SK-MEL-5 (cell line): ENCODE results near the gene PTOV1. TPM values are rescaled to one million over a fixed set of nuclear protein-coding genes. Genes with fewer than 3 reads are reported as not detected.

Source experiments
- DNase-seq: peaks from one replicate; pipeline ENCODE4 v3.0.0-alpha.2; 2016; ENCODE audit warnings: low read depth, low spot score
- in situ Hi-C: cut with HindIII; loops from 2 replicates; pipeline ENCODE4 v1.10.0; 2016; ENCODE audit warnings: low sequenced_read_pairs, high pct_unique_total_duplicates, low pct_unique_long_range_greater_than_20kb
- total RNA-seq: library from RNA; depleted of rRNA; stranded (reverse); fragments of >200 nt; shearing (Covaris generic); gene quantifications from 2 replicates; pipeline ENCODE4 v1.2.3, GENCODE V29; 2014

The PTOV1 gene
- total RNA-seq, 1 experiment from 2014 or later: 45.9 TPM

DNA sequence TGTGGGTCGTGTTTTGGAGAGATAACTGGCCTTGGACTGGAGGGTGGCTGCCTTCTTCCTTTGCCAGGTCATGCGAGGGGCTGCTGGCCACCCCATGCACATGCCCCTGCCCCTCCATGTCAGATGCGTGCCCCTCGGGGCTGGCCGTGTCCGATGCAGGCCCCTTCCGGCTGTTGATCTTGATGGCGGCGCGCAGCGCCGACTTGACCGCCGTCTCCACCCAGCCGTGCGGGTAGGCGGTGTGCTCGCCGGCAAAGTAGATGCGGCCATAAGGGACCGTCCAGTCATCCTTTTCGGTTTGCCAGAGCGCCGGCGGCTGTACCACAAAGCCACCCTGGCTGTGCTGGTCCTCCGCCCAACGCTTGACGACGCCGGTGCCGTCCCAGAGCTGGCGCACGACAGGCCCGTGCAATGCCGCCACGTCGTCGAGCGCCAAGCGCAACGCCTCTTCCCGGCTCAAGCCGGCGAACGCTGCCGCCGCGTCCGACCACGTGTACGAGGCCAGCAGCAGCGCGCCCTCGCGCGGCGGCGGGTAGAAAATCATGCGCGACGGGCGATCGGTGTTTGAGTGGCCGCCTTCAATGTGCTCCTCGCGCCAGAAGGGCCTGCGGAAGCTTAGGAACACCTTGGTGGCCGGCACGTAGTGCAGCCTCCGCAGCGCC lies 38.9 kb downstream of the PTOV1 start:
- DNase-seq: peak; percentile 60
- in situ Hi-C loops: no loop called here

DNA sequence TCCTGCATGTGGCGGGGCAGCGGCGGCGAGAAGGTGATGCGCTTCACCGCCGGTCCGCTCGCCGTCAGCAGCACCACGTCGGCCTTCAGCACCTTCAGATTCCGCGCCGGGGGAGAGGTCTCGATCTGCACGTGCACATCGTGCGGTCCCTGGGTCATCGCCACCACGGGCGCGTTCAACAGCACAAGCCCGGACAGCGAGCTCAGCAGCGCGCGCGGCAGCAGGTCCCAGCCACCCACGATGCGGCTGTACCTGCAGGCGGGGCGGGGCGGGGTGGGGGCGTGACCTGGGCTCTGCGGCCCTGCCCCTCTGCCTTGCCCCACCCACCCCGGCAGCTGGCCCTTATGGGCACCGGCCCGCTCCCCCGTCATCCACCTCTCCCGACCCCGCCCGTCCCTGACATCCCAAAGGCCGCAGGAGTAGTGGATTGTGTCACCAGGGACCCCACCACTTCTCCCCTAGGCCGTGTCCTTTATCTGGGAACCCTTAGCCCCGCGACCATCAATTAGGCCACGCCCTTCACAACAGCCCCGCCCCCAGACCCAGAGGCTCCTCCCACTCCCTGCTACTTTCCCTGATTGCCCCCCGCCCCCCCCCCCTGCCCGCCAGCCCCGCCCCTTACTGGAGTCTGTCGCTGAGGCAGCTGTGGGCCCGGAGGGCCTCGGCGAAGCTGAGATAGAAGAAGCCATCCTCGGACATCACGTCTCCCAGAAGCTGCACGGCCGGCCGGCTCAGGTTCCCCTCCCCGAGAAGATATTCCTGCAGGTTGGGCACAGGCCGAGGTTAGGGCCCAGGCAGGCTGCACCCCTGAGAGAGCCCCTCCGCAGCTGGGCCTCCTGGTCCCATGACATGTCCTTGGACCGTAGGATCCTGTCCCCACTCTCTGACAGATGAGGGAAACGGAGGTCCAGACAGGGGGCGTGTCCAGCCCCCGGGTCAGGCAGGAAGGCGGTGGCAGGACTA lies 39.7 kb downstream of the PTOV1 start:
- in situ Hi-C loops: no loop called here

DNA sequence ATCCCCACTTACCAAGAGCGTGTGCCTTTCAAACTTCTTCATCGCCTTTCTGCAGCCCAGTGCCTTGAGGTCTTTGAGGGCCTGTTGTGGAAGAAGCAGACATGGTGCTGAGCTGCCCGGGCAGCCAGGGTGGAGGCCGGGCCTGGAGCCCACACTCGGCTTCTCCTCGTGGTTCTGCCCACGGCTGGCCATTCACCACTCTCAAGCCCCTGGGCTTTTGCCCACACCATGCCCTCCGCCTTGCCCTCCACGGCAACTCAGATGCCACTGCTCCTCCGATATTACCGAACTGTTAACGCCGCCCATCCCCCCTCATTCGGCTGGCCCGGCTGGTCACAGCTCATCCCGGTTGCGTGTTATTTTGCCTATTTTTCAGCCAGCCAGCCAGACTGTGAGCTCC lies 40.4 kb downstream of the PTOV1 start:
- in situ Hi-C loops: no loop called here
- DNase-seq: no peak

More for the DNA sequence above, 39.7 kb downstream of the PTOV1 start:
- peak; percentile 36 for DNase-seq

DNA sequence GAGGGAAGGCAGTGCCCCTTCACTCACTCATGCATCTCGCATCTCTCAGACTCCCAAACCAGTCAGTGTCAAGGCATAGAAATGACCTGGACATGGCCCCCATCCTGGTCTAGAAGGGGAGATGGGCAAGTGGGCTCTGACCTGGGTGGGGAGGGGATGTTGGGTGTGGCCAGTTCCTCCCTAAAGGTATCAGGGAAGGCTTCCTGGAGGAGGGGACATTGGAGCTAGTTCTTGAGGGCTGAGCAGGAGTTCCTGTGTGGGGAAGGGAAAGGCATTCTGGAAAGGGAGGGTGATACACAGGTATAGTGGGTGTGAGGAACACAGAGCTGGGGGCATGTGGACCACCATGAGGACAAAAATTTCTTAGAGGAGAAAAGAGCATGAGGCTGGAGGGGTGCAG lies 41.8 kb downstream of the PTOV1 start:
- no peak for DNase-seq
- in situ Hi-C loops: no loop called here

DNA sequence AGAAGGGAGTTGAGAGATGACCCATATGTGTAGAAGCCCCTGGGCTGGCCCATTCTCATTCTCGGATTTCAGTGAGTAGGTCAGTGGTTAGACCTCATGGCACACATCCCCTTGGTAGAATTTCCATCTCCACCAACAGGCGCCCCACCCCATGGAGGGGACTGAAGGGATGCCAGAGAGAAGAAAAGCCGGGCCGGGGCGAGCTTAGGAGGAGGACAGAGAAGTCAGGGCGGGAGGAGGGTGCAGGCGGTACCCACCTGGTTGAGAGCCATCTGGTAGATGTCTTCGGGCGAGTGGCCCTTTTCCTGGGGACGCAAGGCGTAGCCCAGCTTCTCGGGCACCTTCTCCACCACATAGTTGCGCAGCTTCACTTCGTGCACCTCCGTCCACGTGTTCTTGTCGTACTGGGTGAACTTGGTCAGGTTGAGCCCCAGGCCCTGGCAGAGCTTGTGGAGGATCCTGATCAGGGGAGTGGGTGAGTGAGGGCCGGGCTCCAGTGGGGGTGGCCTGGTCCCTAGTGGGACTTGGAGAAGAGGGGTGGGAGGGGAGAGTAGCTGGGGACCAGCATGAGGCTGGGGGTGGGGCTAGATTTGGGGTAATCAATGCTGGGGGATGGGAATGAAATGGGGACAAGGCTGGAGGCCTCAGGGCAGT lies 43.2 kb downstream of the PTOV1 start:
- in situ Hi-C loops: no loop called here
- DNase-seq: no peak

DNA sequence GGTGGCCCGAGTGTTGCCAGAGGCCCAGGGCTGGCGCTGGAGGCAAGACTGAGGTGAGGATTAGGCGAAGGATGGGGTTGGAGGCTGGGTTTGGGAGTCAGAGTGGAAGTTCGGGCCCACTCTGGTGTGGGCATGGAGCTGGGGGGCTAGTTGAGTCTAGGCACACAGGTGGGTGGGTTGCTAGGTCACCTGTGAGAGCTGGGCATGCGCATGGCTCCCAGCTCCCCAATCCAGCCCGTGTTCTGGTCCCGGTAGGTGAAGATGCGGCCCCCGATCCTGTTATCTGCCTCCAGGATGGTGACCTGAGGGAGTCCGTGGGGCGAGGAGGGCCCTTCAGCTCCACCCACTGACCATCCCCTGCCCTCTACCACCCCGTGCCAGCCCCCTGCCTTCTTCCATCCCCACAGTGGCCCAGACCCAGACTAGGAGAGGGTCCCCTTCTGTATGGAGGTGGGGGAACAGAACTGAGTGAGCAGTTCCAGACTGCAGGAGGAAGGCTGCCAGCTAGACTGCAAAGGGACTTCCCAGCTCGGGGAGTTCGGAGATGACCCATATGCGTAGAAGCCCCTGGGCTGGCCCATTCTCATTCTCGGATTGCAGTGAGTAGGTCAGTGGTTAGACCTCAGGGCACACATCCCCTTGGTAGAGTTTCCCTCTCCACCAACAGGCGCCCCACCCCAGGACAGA lies 44.1 kb downstream of the PTOV1 start:
- in situ Hi-C loops: no loop called here

DNA sequence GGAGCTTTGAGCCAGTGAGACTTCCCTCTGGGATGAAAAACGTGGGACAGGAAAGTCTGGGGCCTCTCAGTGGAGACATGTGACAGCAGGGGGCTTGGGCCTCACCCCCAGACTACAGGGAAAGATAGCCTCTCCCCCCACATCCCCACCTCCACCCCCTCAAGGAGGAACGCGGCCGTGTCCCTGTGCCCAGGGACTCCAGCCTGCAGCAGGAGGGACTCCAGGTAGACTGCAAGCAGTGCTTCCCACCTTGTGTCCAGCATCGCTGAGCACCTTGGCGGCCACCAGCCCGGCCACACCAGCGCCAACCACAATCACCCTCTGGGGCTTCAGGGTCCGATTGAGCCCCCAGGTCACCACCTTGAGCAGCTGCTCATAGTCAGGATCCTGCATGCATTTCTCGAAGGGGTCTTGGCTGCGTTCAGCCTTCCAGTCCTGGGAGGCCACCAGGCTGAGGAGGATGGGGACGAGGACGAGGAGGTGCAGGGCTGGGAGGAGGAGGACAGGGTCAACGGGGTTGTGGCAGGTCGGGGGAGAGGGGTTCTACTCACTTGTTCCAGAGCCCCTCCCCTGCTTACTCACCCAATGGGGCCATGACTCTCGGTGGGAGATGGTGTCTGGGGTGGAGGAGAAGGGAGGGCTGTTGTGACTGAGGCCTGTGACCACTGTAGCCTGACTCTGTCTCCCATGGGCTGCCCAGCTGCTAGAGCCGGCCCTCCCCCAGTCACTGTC lies 44.8 kb downstream of the PTOV1 start:
- DNase-seq: no peak
- in situ Hi-C loops: no loop called here

More for the DNA sequence above, 44.1 kb downstream of the PTOV1 start:
- no peak for DNase-seq

DNA sequence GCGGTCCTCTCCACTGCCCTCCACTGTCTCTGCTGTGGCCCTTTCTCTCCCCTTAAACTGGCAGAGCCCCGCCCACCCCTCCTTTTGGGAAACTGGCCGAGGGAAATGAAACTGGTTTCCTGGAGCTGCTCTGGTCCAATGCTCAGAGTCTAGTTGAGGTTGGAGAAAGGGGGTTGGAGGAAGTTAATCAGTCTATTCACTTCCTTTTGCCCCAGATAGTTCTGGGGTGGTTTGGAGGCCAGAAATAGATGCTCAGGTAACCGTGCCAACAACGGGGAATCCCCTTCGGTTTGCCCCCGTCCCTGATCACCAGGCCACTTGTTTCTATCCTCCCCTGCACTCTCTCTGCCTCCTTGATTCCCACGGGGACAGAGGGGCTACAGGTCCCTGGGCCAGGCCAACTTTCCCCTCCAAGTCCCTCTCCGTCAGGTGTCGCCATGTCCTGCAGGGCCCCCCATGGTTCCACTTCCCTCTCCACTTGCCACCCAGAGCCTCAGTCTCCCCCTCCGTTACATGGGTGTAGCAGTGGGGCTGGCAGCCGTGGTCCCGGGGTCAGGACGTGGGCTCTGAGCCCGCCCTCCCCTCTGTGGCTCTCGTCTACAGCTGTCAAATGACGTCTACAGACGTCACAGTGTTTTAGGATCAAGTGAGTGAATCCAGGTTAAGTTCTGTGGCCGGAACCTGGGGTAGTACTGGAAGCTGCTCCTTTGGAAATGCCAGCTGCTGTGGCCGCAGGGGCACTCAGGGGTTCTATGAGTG lies 46.1 kb downstream of the PTOV1 start, which contains the start of gene IL4I1:
Gene IL4I1 (minus strand): TSS at position 25 of the 759 bp plus-strand sequence. CDS start 727 bp downstream, outside the sequence.
- no peak for DNase-seq
- in situ Hi-C loops: no loop called here

DNA sequence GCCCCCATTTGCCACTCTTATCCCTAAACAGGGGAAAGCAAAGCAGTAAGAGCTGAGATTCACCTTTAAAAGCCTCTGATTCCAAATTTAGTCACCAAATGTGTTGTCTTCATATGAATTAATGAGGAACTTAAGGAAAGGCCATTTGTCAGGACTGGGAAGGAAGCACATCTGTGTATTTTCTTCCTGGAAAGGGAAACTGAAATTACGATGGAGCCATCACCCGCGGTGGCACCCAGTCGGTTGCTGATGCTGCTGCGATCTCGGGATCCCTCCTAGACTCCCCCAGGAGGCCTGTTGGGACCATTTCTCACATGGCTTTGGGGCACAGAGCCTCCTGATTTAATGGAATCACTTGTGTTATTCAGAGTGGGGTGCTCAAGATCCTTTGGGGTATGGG lies 53.2 kb downstream of the PTOV1 start:
- in situ Hi-C loops: no loop called here

DNA sequence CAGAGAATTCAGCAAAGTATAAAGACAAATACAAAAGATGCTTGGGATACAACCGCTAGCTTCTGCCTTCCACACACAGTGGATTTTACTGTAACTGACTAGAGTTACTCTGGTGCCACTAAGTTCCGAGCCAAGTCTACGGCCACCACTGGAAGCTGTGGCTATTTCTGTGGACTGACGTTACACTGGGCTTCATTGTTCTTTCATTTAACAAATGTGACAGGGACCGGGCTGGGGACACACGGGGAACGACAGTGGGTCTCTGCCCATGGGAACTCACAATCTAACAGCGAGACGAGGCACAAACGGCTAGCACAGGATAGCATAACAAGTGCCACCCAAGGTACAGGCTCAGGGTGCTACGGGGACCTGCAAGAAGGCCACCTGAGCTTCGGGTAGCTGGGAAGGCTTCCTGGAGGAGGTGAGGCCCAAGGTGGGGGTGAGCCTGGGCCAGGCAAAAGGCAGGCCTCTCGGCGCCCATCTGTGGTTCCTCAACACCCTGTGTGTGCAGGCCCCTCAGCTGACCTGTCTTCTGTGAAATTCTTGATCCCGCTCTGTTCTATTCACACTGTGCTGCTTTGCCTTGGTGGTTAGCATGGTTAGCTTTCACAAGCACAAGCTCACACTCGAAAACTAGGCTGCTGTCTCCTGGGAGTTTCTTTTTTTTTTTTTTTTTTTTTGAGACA lies 56.1 kb downstream of the PTOV1 start:
- no peak for DNase-seq
- in situ Hi-C loops: no loop called here

More for the DNA sequence above, 53.2 kb downstream of the PTOV1 start:
- DNase-seq: no peak

DNA sequence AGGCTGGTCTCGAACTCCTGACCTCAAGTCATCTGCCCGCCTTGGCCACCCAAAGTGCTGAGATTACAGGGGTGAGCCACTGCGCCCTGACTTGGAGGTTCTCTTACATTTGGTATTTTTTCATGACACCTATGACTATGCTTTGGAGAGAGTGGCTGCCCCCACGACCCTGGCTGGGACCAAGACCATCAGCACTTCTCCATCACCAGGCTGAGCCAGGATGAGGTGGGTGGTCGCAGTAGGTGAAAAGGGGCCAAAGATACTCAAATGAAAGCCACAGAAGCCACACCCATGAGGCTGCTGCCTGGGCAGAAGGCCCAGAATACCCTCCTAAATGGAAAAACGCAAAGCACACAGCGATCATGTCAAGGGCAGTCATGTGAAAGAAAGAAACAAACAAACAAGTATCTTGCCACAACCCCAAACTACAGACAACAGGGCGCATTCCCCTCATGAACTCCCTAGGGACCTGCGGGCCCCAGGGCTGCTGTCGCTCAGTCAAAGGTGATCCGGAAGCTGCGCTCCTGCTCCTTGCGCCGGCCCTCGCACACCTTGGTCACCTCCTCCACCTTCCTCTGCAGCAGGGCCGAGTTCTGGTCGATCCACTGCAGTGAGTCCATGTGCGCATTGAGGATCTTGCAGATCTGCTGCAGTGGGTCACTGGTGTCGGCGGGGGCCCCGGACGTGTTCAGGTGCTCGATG lies 56.9 kb downstream of the PTOV1 start:
- no peak for DNase-seq
- in situ Hi-C loops: no loop called here

DNA sequence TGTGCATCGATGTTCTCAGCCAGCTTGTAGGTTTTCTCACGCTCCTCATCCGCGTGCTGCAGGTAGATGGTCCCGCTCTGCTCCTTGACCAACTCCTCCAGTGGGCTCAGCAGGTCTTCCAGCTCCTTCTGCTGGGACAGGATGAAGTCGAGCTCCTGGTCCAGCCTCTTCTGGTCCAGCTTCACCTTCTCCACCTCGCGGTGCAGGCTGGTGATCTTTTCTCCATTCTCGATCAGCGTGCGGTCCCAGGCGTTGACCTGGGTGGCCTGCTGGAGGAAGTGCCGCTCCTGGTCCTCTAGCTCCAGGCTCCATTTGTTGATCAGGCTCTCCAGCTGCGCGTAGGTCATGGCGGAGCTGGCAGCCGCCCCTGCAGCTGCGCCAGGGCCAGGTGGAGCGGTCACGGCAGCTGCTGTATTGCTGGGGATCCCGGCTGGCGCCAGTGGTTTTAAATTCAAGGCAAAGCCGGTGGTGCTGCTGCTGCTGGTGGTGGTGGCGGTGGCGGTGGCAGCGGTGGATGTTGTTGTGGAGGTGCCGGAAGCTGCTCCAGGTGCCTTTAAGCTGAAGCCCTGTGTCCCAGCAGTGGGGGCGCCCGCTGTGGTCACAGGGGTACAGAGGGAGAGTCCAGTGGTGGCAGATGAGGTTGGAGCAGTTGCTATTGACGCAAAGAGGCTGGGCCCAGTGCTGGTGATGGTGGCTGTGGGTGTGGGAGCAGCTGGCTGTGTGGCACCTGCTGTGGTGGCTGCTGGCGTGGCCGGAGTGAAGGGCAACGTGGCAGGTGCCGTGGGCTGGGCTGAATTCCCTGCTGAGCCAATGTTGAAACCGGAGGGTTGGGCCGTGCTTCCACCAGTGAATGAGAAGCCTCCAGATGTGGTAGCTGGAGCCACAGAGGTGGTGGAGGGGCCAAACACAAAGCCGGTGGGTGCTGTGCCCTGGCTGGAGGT lies 57.8 kb downstream of the PTOV1 start:
- DNase-seq: no peak
- in situ Hi-C loops: no loop called here

DNA sequence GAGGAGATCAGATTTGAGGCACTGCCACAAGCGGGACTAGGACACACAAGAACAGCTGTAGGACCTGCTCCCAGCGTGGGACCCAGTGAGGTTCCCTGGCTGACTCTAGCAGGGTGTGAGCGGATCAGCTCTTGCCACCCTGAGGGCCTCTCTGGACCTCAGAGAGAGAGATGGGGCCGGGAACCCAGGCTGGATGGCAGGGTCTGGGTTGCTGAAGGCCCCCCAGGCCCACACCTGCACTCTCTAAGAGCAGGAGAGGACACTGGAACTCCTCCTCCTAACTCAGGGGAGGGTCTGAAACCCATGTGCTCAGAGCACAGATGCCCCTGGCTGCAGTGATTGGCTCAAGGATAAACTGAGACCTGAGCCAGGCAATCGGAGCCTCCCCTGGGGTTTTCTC lies 59.2 kb downstream of the PTOV1 start:
- in situ Hi-C loops: no loop called here

More for the DNA sequence above, 59.2 kb downstream of the PTOV1 start:
- DNase-seq: no peak
